ENCODE data around the gene SSBP3.
"Not testable (repeated sequence)": the region's sequence is repeated elsewhere in the genome, so short reads cannot be mapped to it uniquely, and the experiment has no call there.

Gene SSBP3

DNA sequence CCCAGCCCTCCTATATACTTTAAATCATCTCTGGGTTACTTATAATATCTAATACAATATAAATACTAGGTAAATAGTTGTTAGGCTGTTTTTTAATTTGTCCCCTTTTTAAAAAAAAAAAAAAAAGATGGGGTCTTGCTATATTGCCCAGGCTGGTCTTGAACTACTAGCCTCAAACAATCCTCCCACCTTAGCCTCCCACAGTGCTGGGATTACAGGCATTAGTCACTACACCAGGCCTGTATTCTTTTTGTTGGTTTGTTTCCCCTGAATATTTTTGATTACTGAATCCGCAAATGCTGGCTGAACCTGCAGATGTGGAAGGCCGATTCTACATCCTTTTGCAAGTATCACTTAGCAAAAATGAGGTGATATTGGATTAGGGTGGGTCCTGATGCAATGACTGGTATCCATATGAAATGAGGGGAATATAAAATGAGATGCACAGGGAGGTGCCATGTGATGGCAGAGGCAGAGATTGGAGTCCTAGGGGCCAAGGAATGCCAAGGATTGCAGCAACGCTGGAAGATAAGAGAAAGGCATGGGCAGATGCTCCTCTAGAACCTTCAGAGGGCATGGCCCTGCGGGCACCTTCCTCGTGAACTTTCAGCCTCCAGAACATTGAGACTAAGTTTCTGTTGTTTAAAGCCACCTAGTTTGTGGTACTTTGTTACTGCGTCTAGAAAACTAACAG is 58.8 kb downstream of the SSBP3 start:
- no peak for DNase-seq

- not testable (repeated sequence) for DNase-seq
Measured at GRCh38 chr1:54345548-54345947, 60.6 kb downstream of the SSBP3 start.

DNA sequence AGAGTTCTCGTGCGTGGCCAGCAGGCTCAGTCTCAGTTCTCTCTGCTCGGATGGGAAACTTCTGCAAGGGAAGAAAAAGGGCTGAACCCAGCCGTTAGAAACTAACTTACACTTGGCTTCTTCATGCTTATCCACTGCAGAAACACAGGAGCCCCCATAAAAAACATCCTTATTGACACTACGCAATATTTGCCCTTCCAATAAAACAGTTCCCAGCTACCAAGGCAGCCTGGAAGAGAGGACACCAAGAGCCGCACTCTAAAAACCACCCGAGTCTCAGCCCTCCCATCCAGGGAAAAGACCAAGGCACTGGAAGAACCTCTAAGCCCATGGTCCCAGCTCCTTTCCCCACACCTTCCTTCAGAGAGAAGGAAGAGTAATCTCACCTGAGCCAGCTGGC is 61.1 kb downstream of the SSBP3 start:
- DNase-seq, result no peak

GRCh38 chr1:54342742-54343687 is 63.2 kb downstream of the SSBP3 start:
- peak in 1 of 2 experiments; percentile 7 for DNase-seq

GRCh38 chr1:54342288-54342687 is 63.9 kb downstream of the SSBP3 start:
- peak; percentile 32 to 85 for DNase-seq

DNA sequence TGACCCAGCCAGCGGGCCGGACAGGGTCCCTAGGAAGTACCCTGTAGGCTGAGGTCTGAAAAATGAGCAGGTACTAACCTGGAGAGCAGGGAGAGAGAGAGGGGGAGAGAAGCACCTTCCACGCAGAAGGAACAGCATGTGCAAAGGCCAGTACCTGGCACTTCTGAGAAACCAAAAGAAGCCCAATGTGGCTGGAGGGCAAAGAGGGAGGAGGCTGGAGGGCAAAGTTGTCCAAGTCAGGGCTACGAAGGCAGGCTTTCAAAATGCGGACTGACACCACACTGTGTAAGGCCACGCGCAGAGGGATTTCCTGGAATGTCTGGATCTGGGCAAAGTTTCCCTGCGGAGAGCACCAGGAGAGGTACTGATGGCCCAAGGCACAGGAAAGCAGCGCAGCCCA is 64.4 kb downstream of the SSBP3 start:
- no peak for DNase-seq

- no peak for DNase-seq
Measured at GRCh38 chr1:54340878-54341277, 65.3 kb downstream of the SSBP3 start.

GRCh38 chr1:54340434-54340833 is 65.8 kb downstream of the SSBP3 start:
- DNase-seq, result no peak

DNA sequence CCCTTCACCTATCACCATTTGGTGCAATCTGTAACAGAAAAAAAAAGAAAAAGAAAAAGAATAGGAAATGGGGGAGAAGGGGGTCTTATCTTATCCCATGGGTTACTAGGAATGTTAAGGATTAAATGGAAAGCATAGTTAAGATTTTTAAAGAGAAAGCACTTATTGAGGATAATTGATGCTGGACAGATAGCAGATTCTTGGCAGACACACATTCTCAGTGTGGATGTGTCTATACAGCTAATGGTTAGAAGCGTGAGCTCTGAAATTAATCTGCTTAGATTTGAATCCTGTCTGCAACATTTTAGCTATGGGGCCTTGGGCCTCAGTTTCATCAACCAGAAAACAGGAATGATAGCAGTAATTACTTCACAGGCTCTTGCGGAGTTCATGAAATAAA is 67.1 kb downstream of the SSBP3 start:
- DNase-seq, result no peak

DNA sequence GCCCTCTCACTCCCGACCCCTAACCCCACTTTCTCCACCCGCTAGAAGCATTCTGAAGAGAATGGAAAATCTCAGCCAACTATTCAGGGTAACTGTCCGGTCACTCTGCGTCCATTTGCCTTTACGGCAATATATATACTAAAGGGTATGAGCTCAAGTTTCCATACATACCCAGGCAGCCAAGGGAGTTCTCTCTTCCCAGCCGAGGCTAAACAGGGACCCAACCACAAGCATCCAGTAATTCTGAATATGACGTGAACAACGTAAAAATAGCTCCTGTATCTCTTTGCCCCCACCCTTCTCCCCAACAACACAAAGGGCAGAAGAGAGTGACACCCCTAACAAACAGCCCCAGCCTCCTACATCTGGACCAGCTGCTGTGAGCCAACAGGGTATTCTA is 67.7 kb downstream of the SSBP3 start:
- no peak for DNase-seq

GRCh38 chr1:54337928-54338327 is 68.3 kb downstream of the SSBP3 start:
- DNase-seq, result no peak

DNA sequence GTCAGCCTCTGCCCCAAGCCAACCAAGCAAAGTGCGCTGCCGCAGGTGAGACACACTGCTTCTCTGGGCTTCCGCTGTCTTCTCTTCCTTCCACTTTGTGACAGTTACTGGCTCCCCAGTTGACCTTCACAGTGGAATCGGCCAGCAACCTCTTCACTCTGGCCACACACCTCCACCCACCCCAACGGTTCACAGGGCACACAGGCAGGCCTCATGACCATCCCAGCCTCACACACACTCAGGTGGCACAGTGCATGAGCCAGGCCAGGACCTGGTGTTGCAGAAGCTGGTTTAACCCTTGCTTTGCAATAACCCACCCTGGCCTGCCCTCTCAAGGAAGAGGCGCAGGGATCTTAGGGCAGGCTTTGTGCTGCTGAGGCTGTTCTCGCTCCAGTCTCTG is 69.2 kb downstream of the SSBP3 start:
- no peak for DNase-seq

DNA sequence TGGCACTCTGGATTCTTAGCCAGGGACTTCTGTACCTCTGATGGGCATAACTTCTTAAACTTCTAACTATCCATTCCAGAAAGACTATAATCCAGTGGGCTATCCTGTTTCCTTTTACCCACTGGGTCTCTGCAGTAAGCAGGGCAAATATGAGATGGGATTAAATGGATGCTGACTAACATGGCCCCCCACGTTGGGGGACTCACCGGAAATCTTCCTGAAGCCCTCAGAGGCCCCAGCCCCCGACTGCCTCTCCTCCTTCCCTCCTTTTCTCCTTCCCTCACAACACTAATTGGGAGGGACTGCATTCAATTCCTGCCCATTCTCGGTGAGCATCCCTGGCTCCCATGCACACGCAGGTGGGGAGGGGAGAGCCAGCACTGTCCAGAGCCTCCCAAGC is 70.1 kb downstream of the SSBP3 start:
- no peak for DNase-seq

GRCh38 chr1:54335755-54336108 is 70.5 kb downstream of the SSBP3 start:
- no peak for DNase-seq

- DNase-seq, result no peak
Measured at GRCh38 chr1:54335011-54335754, 71.0 kb downstream of the SSBP3 start.

DNA sequence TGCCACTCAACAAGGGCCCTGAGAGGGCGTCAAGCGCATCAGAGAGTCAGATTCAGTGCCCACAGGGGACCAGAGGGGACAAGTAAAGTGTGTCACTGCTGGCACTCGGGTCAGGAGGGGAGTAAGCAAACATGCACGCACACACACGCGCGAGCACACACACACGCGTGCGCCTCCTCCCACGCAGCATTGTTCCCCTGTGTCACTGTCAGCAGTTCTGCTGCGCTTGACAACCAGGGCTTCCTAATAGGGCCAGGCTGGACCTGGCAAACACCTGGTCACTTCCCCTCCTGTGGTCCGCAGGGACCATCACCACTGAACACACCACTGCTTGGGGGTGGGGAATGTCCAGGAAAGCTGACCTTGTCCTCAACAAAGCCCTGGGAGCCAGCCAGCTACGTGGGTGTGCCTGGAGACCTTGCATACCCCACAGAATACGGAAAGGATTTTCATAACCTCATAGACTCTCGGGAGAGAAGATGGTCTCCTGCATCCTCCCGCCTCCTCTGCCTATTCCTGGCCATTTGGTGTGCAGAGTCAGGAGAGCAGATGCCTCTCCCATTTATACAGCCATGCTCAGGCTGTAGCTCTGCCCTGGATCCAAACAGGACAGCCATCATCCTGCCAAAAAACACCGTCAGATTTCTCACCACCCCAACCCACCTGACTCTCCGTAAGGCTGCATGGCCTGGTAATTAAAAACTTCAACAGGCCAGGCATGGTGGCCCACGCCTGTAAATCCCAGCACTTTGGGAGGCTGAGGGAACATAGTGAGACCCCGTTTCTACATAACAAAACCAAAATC is 73.2 kb downstream of the SSBP3 start:
- no peak for DNase-seq

DNA sequence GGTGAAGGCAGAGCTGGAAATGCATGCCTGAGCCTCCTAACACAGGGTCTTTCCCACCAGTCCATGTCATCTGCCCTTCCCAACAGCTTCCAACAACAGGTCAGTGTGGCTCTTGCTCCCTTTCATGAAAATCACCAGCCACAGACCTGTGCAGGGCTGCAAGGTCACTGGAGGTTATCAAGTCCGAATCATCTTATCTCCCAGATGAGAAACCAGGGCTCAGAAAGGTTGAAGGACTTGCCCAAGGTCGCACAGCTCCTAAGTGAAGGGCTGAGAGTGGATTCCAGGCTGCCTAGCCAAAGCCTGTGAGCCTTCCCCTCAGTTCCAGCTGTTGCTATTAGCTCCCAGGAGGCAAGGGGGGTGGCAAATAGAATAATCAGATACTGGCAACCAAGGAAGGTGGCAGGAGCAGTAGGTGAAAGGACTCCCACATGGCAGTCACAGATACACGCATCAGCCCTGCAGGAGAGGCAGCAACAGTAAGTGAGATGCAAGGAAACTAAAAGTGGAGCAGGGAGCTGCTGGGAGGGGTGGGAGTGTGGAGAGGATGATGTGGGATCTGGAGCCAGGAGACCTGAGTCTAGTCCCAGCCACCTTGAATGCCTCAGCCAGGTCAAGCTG is 74.2 kb downstream of the SSBP3 start:
- DNase-seq, result no peak

- DNase-seq, result peak in 1 of 2 experiments; percentile 31
Measured at GRCh38 chr1:54331091-54331772, 75.0 kb downstream of the SSBP3 start.

DNA sequence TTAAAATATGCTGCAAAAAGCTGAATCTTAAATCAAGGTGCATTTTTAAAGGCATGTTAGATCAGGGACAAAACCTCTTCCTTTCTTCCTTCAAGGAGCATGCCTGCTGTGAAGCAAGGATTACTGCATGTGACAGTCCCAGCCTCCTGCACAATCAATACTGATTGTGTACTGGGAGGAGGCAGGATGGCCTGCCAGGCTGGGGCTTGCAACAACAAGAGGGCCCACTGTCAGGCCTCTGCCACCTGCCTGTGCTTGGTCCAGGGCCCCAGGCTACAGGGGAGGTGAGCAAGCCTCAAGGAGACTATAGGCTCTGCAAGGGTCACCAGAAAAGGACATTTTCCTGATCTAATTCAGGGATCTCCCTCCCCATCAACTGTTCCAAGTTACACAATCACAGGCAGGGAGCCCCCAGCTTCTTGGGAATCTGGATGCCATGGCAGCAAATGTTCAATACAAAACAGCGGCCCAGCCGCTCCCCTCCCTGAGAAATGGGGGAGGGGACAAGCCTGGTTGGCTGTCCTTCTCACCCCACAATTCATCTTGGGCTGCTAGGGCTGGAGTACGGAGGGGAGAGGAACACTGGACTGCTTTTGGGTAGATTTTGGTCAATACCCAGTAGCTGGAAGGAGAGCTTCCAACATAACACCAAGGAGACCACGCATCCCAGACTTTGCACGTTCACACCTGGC is 76.7 kb downstream of the SSBP3 start:
- DNase-seq, result no peak

DNA sequence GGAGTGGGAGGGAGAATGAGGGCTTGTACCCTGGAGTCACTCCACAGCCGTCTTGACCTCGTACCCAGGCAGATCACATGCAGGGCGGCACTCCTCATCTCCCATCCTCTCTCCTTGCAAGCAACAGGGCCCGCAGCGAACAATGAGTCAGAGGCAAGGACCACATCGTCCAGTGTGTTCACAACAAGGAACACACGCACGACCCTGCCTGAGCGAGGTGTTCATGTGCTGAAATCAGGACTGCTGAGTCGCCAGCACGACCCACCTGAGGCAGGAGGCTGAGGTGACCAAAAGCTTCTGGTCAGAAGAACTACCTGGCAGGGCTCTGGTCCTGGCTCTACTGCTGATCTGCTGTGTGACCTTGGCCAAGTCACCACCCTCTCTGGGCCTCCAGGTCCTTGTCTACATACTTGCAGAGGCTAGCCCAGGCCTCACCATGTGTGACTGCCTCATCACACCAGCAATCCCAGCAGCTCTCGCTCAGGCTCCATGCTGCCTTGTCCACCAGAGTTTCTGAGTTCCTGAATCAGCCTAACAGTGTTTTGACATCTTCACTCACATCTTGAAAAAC is 78.0 kb downstream of the SSBP3 start:
- DNase-seq, result no peak
